GM10847 (cell line): ENCODE results near the gene WNK2.

ENCODE experiments used
- POLR2A ChIP-seq: IDR thresholded peaks from 2 replicates; pipeline ENCODE4 v1.6.1; 2011; ENCODE audit not compliant: insufficient read length; ENCODE audit errors: extremely low read depth

WNK2 gene

GRCh38 chr9:93308158-93308602, 124.2 kb downstream of the WNK2 start:
- TF ChIP-seq POLR2A = no peak

- no peak for TF ChIP-seq POLR2A
These were observed 124.7 kb downstream of the WNK2 start for GRCh38 chr9:93308676-93309075.

DNA sequence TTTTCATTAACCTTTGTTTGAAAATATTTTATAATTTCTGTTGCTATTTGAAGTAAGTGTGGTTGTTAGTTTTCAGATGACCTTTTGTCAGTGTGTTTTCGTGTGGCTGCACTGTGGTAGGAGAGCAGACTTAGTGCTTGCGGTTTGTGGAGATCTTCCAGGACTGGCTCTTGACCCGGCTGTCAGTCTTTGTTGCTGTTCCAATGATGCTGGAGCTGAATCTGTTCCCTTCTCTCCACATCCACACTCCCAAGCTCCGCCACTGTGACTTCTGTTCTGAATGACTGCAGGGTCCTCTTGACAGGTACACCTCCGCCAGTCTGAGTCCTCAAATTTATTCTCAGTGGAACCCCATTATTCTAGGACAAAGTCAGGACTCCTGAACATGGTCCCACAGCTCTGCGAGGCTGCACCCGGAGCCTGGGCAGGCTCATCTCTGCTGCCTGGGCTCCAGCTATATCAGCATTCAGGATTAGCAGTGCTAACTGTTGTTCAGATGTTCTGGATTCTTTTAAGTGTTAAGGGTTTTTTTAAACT, 126.0 kb downstream of the WNK2 start:
- no peak for TF ChIP-seq POLR2A

DNA sequence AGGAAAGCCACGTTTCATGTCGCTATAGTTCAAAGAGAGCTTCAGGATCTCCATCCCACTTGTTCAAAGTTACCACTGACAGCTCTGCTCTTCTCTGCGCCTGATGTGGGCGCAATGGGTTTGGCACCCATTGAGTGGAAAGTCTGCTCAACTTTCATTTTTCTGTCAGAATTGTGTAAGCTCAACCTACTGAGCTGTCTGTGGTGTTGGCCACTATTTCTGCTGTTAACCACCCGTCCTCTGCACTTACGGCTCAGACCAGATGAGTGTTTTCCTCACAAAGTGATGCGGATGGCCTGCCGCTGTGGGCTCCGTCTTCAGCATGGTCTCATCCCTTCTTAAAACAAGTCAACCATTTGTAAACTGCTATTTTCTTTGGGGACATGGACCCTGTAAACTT, 131.2 kb downstream of the WNK2 start:
- no peak for TF ChIP-seq POLR2A

DNA sequence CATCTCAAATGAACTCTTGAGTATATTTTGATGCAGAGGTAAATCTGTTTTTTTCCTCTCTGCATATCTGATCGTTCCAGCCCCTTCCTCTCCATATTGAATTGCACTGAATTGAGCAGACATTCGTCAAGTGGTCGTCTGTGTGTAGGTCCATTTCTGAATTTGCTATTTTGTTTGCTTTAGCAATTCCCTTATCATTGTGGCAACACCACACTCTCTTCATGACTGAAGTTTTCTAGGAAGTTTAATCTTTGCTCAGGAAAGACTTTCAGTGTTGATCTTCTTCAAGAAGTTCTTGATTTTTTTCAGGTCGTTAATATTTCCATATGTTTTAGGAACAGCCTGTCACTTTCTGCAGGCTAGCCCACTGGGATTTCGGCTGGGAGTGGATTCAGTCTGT, 132.0 kb downstream of the WNK2 start:
- TF ChIP-seq POLR2A = no peak

- TF ChIP-seq POLR2A = no peak
These were observed 133.0 kb downstream of the WNK2 start for GRCh38 chr9:93316726-93317494.

- no peak for TF ChIP-seq POLR2A
These were observed 133.7 kb downstream of the WNK2 start for GRCh38 chr9:93317495-93318094.

GRCh38 chr9:93318480-93318879, 134.5 kb downstream of the WNK2 start:
- no peak for TF ChIP-seq POLR2A

DNA sequence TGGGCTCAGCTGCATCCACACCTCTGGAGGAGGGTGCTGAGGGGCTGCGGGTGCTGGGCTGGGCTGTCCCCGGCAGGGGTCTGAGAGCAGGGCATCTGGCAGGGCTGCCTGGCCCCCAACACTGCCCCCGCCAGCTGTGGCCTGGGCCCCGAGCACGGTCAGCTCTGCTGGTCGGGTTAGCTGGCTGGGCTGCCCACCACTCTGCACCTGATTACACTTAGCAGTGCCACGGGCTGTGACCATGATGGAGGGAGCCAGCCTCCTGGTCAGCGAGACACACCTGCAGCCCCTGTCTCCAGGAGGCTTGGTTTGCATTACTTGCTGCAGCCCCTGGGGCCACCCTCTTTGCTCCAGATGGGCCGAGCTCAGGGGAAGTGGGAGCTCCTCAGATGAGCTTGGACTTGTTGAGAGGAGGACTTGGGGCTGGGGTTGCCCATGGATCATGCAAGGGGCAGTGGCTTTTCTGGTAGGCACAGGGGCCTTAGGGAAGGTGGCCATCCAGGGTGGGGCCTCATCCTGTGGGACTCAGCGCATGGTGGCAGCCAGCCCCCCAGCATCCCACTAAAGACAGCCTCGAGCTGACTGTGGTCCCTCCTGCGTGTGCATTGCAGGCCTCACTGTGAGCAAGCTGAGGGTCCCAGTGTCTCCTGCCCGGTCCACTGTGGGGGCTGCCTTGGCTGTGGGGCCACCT, 135.5 kb downstream of the WNK2 start:
- TF ChIP-seq POLR2A = no peak

- TF ChIP-seq POLR2A = no peak
These were observed 136.1 kb downstream of the WNK2 start for GRCh38 chr9:93319992-93320500.

GRCh38 chr9:93320591-93321219, 136.8 kb downstream of the WNK2 start:
- TF ChIP-seq POLR2A = no peak

DNA sequence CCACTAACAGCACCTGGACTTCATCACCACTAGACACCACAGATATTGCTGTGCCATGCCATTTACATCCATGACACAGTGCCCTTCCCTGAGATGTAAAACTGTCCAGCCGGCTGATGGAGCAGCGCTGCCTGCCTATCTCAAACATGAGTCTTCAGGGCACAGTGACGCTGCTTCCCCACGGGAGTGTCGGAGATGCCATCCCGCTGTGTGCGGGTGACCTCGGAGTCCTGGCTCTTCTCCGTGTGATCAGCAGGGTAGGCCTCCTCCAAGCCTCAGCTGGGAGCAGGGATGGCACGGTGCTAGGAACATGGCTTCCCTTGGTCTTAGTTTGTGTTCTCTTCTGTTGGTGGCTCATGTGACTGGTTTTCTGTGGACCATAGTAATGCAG, 137.3 kb downstream of the WNK2 start:
- no peak for TF ChIP-seq POLR2A

DNA sequence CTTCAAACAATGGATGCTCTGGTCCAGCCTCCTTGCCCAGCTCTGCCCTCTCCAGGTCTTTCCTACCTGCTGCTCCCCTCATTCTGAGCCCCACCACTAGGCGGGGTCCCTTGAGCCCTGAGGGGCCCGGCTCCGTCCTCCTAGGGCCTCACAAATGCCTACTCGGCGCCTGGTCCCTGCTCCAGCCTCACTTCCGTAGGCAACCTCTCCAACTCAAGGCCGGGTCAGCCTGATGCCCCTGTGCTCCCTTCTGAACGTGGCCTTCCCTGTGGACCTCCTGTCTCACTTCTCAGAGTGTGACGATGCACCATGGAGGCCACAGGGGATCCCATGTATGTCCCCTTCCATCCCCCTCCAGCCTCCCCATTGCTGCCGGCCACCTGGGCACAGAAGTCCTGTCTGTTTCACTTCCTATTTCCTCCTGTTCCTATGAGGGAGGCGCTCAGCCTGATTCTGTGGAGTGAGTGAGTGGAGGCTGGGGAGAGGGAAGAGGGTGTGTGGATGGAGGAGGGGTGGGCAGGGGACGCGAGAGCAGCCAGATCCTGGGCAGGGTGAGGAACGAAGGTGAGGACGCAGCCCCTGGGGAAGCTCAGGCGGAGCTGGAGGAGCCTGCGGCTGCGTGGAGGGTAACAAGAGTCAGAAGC, 140.4 kb downstream of the WNK2 start:
- TF ChIP-seq POLR2A = no peak

GRCh38 chr9:93325307-93326035, 141.5 kb downstream of the WNK2 start:
- no peak for TF ChIP-seq POLR2A
